GM19463 (cell line): Measurements from ENCODE around the gene PXYLP1.

ENCODE experiments used
- ATAC-seq: cut with Tn5 transposase; IDR thresholded peaks from one replicate; pipeline ENCODE4 v1.9.1; 2021; ENCODE audit warnings: mild to moderate bottlenecking, moderate library complexity; ENCODE audit not compliant: unreplicated experiment

Gene PXYLP1

DNA sequence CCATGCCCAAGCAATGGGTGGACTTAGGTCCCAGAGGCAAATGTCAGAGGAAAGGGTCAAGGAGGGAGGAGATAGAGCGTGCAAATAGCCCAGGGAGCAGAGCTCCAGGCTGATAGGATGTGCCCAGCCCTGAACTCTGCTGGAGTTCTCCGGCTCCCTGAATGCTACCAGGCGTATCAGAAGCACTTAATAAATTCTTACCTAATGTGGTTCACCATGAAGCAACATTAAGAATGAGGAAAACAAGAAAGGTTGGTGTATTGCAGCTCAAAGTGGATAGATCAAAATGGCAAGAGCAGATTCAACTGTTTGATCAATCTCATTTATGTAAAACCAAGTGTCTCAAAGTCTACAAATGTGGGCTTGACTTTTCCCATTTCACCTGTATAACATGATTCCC, 38.3 kb downstream of the PXYLP1 start:
- ATAC-seq: no peak

DNA sequence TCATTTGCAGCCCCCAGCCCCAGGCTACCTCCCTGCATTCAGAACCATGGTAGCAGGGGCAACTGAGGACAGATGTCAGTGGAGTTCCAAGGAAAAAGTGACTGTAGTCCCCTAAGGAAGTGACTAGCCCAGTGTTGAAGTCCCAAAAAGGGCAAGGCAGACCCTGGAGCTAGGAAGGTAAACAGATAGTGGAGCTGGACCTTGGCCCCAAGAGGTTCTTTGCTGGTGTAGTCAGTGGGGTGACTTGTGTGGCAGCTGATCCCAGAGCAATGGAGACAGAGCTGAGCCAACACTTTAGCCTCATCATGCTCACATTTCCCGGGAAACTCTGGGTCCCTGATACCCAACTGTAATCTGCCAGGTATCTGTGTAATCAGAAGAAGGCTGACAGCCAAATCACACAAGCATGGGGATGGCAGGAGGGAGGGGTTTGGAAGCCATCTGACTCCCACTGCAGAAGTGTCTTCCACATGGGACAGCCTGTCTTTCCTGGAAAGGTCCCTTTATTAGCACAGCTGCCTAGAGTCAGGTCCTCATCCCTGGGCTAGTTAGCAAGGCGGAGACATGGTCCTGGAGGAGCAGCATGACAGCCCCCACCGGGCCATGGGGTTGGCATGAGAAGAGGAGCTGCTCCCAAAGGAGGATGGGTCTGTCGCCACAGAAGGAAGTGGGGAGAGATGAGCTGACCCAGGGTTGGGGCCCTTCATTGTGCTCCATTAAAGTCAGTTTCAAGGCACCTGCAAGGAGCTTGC, 39.8 kb downstream of the PXYLP1 start:
- no peak for ATAC-seq

DNA sequence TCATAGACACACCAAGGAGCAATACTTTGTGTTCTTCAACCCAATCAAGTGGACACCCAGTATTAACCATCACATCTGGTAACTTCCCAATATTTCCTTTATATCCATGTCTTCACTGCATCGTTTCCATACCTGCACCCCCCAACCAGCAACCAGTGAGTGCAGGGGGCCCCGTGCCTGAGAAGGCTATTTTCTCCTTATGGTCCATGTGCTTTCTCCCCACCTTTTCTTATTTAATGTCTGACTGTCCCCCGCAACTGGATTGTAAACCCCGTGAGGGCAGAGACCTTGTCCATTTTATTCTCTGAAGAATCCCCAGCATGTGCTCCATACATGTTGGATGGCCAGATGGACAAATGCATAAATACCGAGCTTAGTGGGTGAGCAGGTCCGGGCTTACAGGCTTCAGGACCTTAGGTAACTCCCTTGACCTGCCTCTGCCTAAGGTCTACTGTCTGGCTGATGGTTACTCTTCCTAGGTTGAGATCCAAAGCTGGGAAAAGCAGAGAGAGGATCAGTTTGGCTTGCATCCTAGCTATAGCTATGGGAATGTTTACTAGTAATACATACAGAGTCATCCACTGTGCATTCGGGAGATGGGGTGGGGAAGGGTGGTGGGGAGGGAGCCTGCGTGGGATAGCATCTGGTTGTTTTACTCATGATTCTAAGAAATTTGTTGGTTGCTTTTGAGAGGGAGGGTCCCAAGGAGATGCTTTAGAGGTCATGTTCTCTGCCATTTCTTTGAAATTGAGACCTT, 41.5 kb downstream of the PXYLP1 start:
- no peak for ATAC-seq

DNA sequence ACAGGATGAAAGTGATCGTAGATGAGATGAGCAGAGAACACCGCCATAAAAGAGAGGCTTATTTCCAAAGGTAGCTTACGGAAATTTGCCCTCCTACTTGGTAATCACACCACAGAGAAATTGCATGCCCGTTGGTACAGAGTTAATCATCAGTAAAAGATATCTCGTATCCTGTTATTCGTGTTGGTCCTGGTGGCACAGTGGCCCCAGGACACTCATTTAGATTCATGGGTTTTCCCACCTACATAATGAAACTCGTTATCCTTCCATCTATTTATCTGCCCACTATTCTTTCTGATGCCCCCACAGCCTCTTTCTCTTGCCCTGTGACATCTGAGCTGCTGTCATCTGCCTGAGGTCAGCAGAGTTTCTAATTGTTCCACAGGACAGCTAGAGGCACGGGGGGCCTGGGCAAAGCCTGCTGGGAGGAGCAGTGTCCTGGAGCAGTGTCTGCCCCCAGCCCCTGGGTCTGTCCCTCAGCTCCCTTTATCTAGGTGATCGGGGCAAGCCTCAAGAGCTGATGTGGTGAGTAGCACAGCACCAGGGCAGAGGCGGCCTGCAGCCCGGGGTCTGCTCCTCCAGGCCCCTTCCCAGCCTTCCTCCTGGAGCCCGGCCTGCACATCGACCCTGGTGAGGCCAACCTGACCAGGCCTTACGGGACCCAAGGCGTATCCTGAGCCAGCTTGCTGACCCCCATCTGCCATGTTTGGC, 42.2 kb downstream of the PXYLP1 start:
- ATAC-seq: no peak

DNA sequence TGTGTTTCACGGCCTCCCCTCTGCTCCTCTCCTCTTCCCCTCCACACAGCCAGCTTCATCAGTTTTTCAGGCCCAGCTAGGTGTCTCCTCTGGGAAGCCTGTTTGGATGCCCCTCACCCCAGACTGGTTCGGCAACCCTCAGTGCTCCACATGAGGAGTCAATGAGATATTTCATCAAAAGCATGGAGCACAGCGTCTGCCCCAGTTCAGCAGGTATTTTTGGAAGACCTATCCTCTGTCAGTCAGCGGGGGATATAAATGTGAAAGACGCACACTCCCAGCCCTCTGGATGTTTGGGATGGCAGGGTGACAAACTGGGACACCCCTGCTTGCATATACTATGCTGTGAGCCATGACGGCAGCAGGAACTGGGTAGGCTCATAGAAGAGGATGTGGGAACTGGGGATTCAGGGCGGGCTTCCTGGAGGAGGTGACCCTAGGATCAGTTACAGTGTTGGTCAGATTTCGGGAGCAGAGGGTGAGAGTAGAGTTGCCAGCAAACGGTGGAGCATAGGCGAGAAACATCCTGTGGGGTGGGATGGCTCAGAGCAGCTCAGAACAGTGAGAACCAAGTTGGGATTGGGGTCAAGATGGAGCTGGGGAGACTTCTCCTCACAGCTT, 42.9 kb downstream of the PXYLP1 start:
- no peak for ATAC-seq

DNA sequence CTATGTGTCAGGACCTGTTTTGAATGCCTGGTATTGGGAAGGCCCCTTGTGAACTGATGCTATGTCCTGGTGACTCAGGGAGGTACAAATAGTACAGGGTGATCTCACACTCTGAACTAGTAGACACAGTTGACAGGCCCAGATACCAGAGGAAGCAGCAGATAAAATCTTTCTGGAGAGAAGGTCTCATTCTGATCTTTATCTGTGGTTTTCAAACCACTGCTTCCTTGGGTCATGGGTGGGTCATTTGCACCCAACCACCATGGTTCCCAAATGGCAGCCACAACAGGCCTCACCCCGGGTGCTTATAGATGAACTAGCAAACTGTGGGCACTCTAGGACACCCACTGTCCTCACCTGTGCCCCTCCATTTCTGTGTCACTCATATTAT, 43.4 kb downstream of the PXYLP1 start:
- ATAC-seq: no peak

DNA sequence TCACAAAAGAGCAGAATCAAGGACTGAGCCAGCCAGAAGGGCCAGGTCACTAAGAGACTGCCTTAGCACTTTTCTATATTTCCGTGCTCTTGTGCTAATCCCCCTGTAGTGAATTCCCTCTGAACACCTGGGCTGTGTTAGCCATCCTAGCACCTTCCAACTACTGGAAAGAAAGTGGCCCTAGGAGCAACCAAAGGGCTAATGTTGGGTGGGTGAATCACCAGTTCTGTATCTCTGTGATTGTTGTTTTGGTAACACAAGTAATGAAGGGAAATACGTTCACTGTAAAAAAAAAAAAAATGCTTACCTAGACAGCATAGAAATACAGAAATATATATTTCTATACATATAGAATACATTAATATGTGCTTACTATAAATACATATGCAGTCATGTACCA, 43.9 kb downstream of the PXYLP1 start:
- no peak for ATAC-seq

DNA sequence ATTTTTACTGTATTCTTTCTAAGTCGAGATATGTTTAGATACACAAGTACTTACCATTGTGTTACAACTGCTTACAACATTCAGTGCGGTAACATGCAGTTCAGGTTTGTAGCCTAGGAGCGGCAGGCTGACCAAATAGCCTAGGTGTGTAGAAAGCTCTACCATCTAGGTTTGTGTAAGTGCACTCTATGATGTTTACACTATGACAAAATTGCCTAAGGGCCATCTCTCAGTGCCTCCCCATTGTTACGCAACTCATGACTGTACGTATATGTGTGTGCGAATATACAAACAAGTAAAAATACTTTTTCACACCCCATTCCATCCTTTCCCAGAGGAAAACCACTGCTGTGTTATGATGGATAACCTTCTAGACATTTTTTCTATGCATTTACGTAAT, 44.3 kb downstream of the PXYLP1 start:
- no peak for ATAC-seq

DNA sequence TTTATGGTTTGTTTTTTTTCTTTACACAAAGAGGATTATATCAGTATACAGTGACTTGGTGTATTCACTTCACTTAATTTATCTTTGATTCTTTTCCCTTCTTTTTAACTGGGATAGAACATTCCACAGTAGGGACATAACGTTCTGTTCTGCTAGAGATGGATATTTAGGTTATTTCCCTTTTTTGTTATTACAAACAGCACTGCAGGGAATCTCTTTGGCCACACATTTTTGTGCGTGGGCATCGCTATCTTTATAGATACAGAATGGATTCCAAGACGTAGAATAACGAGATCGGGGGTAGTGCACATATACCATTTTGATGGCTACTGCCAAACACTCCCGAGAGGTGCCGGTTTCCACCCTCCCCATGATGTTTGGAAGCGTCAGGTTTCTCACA, 44.8 kb downstream of the PXYLP1 start:
- ATAC-seq: no peak

DNA sequence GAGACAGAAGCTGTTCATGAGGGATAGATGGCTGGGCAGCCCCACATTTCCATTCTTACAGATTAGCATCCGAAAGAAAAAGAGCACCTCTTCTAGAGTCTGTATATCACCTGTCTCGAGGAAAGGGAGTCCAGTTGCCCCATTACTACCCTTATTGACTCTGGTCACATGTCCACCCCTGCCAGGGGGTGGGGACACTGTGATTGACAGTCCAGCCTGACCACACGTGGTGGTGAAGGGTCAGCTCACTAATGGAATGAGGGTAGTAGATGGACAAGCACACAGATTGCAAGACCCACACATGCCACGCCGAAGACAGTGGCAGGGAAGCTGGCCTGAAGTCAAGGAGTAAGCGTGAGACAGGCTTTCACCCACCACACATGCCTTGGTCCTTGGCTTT, 45.8 kb downstream of the PXYLP1 start:
- no peak for ATAC-seq

DNA sequence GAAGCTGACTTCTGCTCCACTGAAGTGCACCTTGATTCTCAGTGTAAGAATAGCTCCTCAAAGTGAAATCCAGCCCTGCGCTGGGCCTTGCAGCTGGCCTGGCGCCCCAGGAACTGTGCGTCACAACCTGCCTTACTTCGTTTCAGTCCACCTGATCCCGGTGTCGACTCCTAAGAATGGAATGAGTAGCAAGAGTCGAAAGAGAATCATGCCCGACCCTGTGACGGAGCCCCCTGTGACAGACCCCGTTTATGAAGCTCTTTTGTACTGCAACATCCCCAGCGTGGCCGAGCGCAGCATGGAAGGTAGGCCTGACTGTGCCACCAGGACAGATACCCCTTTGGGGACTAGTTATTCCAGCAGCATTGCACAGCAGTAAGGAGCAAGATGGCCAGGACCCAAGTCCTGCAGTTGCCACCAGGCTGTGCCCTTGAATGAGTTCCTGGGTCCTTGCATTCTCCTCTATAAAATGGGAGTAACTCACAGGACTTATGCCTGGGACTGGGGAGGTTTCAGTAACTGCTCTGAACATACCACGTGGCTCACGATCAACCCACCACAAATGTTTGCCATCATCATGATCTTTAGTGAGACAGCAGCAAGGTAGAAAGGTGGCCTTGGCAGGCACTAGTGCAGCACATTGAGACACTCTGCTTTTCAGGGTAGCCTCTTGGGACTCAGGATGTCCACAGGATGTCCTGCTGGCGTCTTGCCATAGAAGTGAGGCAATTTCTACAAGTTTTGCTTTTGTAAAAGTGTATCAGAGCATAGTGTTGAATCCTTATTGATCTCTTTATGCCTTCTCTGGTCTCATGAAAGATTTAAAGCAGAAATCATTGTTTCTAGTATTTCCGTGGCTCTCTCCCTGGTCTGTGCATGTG, 46.8 kb downstream of the PXYLP1 start:
- no peak for ATAC-seq

DNA sequence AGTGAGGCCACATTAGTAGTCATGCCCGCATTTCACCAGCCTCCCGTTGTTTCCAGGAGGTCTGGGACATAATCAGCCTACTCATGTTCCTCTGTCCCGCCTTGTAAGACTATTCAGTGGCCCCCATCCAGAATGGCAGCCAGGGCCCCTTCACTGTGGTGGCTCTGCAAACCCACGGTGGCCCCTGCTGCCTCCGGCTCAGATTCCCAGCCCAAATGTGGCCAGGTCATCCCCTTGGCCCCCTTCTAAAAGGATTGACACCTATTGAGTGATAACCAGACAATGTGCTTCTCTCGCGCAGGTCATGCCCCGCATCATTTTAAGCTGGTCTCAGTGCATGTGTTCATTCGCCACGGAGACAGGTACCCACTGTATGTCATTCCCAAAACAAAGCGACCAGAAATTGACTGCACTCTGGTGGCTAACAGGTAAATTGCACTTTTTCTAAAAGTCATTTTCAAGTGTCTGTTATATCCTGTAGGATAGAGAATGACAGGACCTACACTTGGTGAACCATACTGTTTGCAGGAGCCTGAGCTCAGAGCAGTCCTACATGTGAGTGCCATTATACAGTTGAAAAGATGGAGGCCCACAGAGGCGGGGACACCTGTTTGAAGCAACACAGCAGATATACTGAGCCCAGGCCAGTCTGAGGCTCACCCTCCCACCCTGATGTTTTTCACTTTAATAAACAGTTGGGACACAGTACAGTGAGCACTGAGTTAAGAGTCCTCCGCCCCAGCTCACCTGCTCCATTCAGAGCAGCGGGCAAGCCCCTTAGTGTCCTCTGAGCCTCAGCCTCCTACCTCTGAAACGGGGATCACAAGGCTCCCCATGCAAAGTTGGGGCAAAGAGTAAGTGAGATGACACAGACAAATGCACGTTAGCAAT, 47.7 kb downstream of the PXYLP1 start:
- peak; percentile 62 for ATAC-seq

DNA sequence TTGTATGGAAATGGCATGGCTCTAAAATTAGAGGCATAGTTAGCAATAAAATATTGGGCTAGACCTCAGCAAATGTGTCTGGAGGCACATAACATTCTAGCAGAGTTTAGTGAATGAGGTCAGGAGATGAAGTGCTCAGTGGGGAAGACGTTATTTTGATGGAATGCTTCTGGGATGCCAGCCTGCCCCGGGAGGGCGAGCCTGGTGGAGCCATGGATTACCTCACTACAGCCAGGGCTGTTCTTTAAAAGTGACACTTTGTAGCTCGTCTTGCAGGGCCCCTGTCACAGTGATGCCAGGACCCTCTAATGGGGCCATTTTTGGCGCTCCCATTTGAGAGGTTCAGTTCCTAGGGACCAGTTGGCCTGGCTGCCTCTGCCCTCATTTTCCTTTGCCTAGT, 48.5 kb downstream of the PXYLP1 start:
- no peak for ATAC-seq

DNA sequence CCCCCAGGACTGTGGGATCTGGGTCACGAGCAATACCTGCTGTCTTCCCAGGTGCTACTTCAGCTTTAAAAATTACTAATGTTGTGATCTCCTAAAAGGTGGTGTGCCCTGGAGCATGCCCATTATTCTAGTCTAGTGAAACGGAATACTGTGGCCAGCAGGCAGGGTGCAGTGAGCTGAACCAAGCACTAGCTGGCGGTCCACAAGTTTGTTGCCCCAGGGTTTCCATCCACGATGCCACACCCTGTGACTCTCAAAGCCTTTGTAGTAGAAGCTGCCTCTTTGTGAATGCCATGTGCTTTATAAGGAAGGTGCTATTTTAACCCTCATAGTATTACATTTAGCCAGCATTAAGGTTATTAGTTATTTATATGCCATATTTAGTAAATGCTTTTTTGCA, 49.1 kb downstream of the PXYLP1 start:
- no peak for ATAC-seq

DNA sequence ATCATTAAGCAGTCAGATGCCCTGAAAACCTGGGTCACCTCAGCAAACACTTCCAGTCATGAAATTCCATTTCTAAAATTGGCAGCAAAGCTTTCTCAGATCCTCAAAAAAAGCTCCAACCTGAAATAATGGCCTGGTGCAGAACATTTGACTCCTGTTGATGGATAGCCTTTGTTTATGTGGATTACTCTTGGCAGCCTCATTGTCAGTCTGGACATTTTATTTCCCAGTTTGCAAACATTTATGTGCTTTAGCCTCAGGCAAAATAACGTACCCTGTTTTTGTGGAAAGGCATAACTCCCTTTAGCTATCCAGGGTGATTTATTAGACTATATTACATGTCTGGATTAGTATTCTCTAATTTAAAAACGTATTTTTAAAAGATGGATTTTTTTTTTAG, 53.9 kb downstream of the PXYLP1 start:
- ATAC-seq: no peak

DNA sequence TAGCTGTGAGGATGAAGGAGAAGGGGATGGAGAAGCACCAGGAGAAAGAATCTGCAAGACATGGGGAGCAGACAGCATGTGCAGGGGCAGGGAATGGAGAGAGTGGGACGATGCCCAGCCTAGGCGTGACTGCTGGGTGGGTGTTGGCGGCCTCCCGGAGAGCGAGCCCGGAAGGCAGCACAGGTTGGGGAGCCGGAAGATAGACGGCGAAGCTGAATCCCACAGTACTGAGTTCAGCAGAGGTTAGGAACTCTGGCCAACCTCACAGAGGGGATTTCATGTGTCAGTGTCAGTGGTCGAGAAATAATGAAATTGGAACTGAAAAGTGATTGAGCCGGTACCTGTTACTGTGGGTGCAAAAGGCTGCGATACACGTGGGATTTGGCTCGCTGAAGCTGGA, 55.2 kb downstream of the PXYLP1 start:
- ATAC-seq: no peak

DNA sequence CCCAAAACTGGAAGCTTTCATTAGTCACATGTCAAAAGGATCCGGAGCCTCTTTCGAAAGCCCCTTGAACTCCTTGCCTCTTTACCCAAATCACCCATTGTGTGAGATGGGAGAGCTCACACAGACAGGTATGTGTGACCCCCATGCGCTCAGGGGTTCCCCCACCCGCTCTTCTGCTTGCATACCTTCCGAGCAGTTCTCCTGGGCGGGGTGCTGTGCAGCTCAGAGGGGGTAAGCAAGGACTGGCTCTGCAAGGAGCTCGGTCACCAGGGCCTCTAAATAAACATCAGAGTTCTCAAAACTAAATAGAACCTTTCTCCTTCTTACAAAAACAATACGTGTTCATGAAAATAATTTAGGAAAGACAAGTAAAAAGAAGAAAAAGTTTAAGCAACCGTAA, 55.7 kb downstream of the PXYLP1 start:
- ATAC-seq: no peak

DNA sequence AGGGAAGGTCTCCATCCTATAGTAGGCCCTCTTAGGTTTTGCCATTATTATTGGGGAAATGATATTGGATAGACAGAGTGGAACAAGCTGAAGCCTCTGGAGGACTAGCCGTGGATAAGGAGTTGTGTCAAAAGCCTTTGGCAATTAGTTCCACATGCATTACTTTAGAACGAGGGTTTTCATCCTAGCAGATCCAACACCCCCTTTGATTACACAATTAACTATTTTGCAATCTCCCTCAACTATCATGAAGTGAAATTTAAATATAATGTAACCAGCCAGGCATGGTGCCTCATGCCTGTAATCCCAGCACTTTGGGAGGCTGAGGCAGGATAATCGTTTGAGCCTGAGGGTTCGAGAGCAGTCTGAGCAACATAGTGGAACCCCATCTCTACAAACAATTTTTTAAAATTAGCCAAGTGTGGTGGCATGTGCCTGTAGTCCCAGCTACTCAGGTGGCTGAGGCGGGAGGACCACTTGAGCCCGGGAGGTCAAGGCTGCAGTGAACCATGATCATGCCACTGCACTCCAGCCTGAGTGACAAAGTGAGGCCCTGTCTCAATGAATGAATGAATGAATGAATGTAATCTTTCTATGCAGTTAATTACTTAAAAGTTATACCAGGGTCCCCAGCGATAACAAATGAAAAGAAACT, 56.8 kb downstream of the PXYLP1 start:
- no peak for ATAC-seq

DNA sequence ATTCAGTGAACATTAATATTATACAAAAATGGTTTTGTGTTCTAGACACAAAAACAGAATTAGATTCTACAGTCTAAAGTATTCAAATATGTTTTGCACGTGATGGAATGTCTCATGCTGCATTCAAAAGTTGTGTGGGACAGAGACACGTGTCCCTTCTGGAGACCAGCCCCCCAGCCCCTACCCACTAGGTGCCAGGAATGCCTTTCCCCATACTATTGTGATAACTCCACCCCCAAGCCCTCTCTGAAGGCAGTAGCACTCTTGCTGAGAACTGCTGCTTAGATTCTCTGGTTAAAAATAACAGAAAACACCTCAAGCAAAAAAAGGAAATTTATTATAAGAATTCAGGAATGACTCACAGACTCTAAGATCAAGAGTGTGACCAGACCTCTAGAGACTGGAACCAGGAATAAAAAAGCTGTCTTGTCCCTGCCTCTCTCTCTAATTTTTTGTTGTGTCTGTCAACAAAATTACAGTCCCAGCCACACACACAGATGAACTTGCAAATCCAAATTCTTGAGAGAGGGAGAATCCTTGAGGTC, 57.7 kb downstream of the PXYLP1 start:
- no peak for ATAC-seq
